Measurements from ENCODE around the gene WDR1.

The WDR1 gene

DNA sequence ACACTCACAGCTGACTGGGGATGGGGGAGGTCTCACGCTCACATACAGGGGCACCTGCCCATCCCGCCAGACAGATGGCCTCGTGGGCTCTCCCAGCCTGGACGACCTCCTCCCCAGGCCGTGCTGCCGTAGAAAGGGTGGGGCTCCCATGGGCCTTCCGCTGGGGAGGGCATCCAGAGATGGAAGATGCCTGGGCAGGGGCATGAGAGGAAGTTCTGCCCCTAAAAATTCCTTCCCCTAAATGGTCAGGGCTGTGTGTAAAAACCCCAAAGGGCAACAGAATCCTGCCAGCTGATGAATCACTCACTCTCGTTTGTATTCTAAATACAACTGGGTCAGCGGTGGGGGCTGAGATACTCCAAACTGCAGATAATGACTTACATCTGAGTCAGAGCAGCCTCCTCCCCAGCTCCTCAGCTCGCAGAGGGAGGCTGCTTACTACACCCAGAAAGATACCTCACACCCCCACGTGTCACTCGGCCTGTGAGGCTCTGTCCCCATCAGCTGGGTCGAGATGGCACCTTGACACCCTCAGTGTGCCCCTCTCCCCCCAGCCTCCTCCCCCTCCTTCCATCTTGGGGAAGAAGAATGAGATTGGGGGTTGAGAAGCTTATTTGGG is 10.1 kb downstream of the WDR1 start:
- no peak for DNase-seq (ENCODE audit: low spot score)
- TF ChIP-seq, protein P1, sequence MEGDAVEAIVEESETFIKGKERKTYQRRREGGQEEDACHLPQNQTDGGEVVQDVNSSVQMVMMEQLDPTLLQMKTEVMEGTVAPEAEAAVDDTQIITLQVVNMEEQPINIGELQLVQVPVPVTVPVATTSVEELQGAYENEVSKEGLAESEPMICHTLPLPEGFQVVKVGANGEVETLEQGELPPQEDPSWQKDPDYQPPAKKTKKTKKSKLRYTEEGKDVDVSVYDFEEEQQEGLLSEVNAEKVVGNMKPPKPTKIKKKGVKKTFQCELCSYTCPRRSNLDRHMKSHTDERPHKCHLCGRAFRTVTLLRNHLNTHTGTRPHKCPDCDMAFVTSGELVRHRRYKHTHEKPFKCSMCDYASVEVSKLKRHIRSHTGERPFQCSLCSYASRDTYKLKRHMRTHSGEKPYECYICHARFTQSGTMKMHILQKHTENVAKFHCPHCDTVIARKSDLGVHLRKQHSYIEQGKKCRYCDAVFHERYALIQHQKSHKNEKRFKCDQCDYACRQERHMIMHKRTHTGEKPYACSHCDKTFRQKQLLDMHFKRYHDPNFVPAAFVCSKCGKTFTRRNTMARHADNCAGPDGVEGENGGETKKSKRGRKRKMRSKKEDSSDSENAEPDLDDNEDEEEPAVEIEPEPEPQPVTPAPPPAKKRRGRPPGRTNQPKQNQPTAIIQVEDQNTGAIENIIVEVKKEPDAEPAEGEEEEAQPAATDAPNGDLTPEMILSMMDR (IDR thresholded peaks at IDR 0.05; ENCODE audit: extremely low read depth, missing control alignments): no peak

DNA sequence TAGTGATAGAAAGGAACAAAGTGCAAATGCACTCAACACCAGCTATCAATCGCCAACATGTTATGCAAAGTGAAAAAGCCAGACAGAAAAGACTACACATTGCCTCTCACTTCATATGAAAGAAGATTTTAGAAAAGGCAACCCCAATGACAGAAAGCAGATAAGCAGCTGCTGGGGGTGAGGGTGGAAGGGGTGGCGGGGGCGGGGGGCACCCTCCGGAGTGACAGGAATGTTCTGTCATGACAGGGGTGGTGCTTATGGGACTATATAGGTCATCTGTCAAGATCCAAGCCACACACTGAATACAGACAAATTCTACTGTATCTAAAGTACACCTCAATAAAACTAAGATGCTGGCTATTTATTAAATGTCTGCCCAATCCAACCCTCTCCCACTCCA is 10.7 kb downstream of the WDR1 start:
- TF ChIP-seq, protein P1 (IDR thresholded peaks at IDR 0.05; ENCODE audit: extremely low read depth, missing control alignments): no peak
- DNase-seq (ENCODE audit: low spot score): no peak

DNA sequence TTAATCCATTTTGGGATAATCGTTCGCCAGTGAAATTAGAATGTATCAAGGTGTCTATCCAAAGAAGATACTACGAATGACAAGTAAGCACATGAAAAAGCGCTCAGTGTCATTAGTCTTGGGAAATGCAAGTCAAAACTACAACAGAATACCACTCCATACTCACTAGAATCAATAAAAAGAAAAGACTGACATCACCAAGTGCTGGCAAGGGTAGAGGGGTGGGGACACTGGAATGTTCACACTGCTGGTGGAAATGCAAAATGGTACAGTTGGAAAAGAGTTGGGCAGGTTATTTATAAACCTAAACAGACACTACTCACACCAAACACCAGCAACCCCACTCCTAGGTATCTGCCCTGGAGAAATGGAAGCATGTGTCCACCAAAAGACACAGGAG is 11.2 kb downstream of the WDR1 start:
- no peak for DNase-seq (ENCODE audit: low spot score)
- TF ChIP-seq, protein P1 (IDR thresholded peaks at IDR 0.05; ENCODE audit: extremely low read depth, missing control alignments): no peak

DNA sequence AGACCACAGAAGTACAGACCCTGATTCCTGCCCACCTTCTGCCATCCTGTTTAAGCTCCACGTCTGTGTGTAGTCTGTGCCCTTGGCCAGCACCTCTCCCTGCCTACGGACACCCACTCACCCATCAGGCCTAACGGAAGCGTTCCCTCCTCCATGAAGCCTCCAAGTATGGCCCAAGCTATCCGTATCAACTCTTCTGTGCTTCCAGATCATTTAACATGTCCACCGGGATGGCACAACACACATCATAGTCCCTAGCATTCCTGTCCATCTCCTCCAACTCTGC is 11.7 kb downstream of the WDR1 start:
- DNase-seq (ENCODE audit: low spot score): no peak
- TF ChIP-seq, protein P1 (IDR thresholded peaks at IDR 0.05; ENCODE audit: extremely low read depth, missing control alignments): no peak

DNA sequence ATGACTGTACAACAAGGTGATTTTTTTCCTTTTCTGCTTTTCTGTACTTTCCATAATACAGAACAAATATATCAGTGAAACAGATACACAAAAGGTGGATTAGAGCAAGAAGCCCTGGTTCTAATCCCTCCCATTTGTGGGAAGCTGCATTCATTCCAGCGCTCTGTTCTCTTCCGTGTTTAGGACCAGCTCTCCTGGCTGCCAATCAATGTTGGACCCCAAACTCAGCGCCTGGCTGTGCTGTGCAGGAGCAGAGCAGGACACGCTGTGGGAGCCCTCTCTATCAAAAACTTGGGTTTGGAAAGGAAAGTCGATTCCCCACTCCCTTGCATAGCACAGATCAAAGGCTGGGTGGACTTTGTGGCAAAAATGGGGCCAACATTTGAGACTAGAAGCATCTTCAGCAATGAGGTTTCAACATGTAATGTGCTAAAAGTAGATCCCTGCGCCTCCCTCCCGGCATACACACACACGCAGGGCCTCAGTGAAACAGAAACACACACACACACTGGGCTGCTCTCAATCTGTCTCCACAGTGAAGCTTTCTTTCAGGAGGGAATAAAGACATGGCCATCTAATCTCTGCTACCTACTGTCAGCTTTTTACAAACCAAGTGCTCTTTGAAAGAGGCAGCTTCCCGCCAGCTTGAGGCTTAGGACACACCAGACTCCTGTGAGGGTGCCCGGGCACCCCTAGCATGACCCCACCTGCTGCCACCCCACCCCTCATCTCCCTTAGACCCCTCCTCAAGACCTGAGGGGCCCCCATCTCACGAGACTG is 12.2 kb downstream of the WDR1 start:
- no peak for DNase-seq (ENCODE audit: low spot score)
- TF ChIP-seq, protein P1 (IDR thresholded peaks at IDR 0.05; ENCODE audit: extremely low read depth, missing control alignments): no peak

DNA sequence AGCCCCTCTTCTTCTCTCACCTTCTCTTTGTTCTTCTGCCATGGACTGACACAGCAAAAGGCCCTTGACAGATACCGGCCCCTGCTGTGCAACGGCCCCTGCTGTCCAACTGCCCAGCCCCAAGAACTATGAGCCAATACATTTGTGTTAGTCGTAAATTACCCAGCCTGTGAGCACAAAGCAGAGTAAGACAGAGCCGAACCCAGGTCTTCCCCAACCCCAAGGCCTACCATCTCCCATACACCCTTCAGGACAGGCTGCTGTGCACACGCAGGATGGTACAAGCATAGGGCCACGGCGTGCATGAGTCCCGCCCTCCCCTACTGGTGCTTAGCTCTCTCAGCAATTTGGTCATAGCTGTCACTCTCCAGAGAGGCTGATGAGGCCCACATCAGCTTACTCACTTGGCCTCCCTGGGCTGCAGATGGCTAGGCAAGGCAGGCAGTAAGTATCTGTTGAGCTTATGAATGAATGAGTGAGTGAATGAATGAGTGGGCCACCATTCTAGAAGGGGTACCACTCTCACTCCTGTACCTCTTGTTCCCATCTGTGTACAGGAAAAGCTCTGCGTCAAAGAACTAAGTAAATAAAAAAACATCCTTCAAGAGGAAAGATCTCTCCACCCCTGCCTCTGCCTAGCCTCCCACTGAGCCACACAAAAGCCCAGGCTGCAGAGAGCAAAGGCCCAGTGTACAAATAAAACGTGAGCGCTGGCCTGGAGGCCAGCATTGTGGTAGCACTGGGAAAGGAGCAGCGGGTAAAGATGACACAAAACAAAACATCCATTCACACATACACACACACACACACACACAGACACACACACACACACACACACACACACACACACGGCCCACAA is 13.9 kb downstream of the WDR1 start:
- TF ChIP-seq, protein P1 (IDR thresholded peaks at IDR 0.05; ENCODE audit: extremely low read depth, missing control alignments): no peak
- DNase-seq (ENCODE audit: low spot score): no peak
